Measurements from ENCODE around the gene SAMD4A.

Gene SAMD4A

DNA sequence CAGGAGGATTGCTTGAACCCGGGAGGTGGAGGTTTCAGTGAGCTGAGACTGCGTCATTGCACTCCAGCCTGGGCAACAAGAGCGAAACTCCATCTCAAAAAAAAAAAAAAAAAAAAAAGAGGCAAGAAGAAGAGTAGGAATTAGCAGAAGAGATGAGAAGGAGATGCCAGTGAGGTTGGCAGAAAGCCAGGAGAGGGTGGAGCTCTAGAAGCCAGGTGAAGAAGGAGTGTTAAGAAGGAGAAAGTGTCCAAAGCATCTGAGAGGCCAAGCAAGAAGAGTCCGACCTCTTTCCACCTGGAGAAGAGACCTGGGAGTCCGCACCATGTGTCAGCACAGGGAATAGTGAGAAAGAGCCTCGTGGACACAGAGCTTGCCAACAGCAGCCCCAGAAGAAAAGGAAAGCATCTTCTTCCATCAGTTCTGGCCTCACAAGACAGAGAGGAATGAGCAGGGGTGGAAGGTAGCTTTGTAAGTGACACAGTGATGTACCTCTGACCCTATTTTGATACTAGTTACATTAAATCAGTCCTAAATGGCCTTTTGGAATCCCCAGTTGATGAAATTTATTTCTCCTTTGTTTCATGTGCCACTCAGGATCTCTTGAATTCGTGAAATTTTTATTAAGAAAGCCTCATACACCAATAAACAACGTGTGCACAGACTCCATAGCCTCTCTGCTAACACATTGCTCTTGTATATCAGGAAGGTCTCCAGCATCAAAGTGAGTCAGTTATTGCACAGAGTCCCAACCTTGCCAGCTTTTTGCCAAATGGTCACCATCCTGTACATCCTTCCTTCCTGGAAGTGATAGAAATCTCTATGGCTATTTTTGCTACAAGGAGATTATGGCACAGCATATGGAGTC, 70.6 kb downstream of the SAMD4A start:
- DNase-seq, result no peak

DNA sequence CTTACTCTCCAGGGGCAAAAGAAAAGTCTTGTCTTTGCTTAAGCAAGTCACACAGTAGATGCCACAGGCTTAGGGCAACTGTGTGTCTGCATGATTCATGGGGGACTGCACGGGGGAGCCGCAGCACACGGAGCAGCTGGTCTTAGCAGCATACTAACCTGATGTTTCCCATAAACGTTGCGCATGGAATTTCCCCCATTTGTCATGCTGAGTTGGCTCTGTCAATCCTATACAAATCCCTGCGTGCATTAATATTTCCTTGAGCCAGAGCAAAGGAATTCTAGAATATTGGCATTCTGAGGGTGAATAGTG, 71.2 kb downstream of the SAMD4A start:
- DNase-seq, result no peak

DNA sequence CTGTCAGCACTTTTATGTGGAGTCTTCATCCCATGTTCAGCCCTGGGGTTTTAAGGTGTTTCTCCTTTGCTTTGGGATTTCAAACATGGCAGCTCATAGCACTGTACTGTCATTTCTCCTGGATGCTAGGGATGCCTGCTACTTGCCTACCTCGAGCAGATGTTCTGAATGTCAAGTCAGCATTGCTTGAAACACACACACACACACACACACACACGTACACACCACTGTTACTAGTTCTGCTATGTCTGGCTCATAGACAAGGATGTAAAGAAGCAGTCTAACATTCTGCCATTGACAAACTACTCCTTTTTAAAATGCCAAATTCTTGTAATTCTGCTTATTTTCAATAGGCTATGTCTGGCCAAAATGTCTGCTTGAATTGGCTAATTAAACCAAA, 72.7 kb downstream of the SAMD4A start:
- DNase-seq, result no peak

DNA sequence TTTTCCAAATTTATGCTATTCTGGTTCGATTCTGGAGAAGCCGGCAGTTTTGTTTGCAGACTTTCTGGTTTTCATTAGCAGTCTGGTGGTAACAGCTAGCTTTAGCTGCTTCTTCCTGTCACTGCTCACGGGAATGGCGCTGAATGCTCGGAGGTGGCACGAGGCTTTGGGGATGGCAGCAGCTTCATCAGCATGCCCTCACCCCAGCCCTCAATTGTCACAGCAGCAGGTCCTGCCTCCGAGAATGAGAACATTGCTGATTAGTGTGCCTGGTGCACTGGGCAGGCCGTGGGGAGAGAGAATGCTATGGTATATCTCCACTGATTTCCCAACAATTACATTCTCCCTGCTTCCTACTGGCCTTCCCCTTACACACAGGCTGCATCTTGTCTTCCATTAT, 73.6 kb downstream of the SAMD4A start:
- DNase-seq, result no peak

DNA sequence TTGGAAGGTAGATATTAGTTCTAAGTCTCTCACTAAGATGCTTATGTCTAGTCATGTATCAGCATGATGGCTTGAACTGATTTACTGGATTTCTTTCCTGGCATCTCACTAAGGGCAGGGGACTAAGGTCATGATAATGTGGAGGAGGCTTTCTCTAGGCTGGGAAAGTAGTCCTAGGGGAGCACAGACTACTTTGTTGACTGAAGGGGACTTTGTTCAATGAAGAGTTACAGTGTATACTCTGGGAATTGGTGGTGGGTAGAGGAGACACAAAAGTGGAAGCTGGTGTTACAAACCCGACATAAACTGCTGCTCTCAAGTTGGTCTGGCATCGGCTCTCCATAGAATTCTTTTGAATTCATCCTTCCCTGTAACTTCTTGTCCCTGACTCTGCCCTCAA, 75.2 kb downstream of the SAMD4A start:
- no peak for DNase-seq

DNA sequence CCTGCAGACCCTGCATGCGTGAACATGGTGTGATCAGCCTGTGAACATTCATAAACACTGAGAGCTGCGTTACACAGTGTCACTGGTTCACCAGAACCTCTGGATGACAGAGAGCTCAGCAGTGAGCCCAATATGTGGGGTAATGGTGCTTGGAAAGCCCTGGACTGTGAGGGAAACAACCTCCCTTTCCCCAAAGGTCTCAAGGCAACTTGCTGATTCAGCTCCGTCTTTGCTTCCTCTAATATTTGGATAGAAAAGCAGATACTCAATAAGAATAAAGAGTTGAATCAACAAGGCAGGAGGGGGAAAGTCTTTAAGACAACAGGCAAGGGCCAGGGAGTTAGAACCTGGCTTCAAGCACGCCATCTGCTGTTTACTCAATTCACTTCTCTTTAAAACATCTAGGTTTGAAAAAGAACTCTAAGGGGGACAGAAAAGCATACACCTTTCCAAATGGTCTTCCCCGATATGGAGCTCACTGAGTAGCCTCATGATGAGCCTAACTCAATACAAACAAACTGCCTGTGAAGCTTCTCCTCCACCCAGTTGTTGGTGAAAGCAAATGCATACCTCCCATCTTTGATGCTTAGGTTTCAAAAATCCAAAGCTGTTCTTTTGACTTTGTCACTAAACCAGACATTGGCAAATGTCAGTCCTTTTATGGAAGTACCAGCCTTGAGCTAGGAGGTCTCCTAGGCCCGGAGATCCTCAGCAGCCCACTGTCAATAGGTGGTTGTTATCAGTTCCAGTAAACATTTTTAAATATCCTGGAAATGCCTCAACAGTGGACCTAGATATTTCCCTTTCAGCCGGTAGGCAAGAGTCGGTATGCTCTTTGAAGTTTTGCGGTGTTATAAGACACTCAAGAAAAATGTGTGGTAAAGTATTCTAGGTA, 76.1 kb downstream of the SAMD4A start:
- DNase-seq, result no peak

DNA sequence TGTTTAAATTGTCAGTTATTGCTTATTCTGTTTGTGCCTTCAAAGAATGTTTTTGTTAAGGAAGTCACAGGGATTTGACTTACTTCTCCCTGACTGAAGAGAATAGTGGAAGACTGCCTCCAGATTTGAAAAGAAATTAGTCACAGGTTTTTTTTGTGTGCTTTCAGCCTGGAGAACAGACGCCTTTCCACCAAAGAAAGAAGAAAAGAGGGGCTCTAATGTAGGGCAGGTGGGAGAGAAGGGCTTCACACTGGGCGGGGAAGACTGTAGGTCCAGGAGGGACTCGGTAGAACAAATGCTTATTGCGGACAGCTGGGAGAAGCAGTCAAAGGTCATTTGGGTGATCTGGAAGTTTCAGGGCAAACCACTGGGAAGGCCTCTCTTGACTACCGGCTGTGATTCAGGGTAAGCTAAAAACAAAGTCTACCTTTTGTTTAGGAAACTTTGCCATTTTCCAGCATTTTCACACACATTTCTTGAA, 76.8 kb downstream of the SAMD4A start:
- DNase-seq, result no peak

DNA sequence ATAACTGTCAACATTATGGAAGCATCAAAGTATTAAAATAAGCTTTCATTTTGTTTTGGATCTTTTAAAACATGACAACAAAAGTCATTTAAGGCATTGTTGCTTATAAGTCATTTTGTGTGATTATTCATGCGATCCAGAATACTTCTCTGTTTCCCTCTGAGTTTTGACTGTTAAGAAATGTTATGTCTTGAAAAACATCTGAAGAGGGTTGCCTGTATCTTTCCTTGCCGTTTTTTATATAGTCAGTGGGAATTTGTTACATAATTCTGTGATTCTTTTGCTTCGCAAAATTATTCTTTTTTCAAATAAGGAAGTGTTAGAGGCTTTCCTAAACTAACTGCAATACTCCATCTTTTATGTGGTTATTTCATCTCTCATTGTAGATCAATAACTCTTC, 78.7 kb downstream of the SAMD4A start:
- DNase-seq, result no peak

DNA sequence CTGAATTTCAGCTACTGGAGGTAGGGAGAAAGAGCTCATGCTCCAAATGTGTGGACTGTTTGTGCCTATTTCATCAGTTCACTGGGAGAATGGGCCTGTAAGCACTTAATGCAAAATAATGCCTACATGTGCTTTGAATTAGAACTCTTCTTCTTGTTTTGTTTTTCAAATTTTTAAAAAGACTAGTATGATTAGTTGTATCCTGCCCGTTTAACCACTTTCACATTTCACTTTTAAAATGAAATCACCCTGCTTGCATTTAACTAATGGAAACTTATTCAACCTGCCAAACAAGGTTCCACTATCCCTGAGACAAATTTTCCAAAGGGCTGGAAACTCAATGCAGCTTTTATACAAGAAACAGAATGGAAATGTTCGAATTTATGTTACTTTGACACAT, 79.7 kb downstream of the SAMD4A start:
- no peak for DNase-seq

DNA sequence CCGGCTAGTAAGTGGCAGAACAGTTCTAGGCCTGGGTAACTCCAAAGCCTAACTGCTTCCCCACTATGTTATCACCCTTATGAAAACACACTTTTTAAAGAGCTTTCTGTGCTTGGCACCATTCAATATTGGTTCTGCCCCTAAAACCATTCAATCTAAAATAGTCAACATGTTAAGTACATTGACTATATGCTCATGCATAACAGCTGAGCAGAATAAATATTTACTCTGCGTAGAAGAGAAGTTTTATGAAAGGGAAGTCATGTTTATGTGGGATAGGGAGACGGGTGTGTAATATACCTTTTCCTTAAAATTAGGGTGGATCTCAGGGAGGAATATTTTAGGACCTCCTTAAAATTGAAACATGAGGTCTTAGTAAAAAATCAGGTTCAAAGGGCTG, 80.5 kb downstream of the SAMD4A start:
- DNase-seq, result no peak

DNA sequence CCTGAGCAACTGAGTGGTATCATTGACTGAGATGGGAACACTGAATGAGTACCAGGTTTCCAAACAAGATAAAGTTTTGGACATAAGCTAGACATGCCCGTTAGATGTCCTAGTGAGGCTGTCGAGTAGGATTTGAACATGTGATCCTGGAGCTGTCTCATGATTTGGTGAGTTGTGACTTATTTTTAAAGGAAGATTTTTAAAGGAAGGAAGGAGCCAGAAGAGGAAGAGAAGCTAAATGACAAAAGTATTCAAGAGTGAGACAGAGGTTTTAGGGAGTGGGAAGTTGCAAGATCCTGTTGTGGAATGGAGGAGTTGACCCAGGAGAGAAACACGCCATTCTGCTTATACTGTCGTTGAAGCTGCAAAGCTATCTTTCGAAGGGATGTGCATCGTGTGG, 82.1 kb downstream of the SAMD4A start:
- DNase-seq, result no peak

DNA sequence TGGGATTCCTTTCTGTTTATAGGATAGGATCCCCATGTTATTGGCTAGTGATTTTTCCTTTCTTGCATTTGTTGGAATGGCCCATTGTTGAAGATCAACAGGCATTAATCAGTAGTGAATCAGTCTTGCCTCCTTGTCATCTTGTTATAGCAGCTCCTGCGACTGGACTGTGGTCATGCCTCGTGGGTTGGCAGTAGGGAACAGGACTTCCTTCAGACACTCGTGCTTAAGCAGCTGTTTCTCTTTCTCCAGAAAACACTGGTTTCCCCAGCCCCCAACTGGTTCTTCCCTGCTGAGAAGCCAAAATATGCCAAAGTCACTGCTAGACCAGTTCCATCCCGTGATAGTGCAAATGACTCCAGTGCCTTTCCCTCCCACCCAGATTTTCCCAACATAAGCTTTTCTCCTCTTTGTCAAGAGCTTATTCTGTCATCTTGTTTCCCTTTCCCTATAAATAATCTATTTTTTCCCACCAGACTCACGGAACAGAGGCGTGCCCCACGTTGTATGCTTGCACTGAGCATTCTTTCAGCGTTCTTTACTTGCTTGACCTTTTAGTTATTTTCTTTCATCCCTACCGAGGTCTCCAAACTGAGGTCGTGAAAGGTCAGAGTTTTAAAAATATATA, 83.5 kb downstream of the SAMD4A start:
- DNase-seq, result peak; percentile 36

DNA sequence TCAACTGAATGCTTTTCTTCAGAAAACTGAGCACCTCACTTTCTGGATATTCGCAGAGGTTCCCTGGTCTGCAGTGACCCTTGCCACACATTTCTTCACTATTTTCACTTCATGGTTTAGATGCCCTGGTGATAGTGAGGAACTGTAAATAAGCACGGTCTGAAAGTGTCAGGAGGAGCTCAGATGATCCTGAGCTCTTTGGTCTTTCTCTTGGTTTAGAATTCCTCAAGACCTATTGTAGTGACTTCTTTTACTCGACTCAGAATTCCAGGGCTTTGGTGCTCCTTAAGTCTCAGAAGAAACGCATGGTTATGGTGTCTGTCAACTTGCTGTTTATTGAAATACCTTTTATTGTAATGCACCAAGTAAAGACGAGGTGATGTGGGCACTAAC, 84.0 kb downstream of the SAMD4A start:
- DNase-seq, result no peak

DNA sequence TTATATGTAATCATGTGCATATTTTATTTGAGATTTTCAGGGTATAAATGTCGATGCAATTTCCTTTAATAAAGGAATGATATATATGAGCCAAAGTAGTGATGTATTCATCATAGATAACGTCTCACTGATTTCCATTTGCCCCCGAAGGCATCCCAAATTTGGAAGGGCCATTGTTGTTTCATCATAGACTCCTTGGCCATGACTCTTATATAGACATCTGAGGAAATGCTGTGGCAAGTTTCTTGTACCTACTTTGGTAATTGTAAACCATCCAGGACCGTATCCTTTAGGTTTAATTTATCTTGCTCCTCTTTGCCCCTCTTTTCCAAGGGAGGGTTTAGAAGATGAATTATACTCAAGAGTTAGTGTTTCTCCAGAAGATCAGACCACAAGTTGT, 84.7 kb downstream of the SAMD4A start:
- DNase-seq, result no peak

DNA sequence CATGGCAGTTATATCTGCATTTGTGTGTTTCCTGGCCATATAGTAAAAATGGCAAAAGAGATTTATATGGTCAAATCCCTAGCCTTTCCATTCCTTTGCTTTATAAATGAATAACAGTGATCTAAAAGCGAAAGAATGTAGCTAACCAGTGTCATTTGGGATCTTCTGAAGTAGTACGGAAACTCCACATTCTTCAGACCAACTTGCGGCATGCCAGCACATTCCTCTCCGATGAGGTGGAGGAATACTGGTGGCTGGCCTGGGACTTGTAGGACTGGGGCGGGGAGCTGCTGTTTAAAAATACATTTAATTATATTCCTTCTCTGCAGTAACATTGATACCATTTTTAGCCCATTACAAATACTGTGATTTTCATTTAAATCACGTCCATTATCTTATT, 85.3 kb downstream of the SAMD4A start:
- DNase-seq, result no peak

DNA sequence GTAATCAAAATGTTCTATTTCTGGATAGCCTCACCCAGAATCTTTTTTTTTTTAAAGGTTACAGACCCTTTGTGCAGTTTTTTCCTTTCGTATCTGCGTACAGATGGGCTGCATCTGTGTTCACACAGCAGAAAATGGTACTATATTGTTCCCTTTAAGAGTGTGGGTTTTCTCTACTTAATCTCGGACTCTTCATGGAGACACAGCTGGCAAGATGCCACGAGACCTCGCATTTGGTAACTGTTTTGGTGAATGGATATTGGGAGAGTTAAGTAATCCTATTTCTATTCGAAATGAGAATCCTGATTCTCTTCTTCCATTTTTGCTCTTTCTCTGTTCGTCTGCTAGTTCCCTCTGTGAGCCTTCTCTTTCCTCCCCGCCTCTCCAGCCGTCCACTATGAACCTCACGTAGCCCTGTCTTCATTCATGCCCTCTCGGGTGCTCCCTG, 85.7 kb downstream of the SAMD4A start:
- DNase-seq, result no peak

DNA sequence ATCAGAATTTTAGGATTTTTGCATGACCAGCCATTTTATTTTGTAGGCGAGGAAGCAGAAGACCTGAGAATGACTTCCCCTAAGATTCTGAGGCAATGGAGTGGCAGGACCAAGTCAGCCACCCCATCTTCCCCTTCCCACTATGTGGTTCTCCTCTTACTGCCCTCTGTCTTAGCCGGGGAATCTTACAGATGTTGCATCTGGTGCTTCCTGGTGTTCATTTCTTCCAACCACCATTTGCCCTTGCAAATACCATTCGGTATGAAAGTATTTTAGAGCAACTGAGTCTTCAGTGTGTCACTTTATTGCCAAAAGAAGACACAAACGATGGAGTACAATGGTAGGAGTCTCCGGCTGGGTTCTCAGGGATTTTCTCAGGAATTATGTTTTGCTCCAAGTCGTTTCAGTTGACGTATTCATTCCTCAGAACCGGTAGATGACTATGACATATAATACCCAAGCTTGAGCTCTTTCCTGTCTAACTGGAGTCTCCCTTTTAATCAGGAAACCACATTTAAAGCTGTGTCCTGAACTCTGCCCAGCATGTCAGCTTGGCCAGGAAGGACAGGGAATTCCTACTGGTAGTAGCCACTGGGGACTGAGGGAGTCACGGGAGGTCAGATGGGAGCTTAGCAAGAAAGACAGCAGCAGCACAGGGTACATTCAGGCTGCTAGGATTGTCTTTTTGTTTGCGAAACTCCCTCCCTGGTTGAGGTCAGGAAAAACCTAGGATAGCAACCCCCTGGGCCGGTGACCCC, 87.0 kb downstream of the SAMD4A start:
- DNase-seq, result no peak

DNA sequence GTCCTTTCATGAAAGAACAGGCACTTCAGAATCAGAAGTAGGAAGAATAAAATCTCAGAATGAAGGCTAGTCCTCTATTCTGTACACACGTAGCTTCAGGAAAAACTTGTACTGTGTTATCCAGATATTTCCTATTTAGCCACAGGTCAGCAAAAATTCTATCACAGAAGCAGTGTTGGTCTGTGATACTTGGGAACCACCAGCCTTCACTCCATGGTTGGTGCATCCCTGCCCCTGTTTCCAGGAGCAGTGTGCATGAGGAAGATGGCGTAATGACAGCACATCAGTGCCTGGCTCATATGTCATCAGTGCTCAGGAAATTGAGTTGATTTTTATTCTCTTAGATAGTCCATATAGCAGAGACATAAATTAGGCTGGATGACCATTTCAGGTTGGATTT, 87.7 kb downstream of the SAMD4A start:
- DNase-seq, result no peak

DNA sequence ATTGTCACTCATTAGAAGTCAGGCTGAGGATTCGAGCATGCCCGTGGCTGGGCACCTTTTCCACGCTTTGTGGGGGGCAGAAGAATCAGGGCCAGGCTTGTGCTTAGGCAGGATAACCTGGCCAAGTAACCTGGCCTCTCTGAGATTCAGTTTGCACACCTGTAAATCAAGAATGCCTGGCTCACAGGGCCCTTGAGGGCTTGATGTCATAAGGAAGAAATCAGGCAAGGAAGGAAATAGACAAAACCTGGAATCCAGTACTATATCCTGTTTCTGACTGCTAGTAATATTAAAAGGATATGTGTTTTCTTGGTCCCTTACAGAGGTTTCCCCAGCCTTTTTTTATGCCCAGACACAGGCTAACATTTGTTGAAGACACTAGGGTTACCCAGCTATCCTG, 91.9 kb downstream of the SAMD4A start:
- no peak for DNase-seq

DNA sequence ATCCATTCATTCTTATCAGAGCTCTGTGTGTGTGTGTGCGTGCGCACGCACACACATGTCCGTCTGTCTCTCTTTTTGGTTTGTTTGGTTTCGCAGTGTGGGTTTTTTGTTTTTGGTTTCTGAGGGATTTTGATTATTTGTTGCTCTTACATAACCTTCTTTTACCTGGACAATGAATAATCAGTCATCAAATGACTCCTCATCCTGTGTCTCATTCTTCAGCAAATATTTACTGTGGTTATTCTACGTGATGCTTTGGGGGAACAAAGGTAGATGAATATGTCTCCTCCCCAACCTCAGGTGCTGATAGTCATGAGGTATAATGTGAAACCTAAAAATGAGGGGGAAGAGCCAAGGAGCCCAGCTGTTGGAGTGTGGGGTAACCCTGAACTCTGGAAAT, 92.4 kb downstream of the SAMD4A start:
- DNase-seq, result no peak

DNA sequence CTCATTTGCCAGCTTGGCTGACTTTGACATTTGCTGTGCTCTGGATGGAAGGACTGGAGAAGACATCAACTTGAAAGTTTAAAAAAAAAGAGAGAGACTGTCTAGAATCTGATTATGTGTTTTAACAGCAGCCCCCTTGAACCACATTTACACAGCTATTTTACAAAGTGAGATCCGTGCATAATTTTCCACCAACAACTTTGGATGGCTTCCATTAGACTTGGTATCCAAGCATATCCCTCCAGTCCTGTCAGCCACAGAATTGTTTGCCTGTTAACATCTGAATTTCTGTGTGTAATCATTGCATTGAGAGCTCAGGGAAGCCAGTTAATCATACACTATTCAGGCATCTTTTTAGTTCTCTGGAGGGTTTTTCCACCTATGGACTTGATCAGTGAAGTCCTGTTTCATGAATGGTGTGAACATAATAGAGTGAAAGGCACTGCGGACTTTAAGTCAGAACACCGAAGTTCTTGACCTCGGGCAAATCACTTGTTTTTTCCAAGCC, 93.7 kb downstream of the SAMD4A start:
- DNase-seq, result no peak

DNA sequence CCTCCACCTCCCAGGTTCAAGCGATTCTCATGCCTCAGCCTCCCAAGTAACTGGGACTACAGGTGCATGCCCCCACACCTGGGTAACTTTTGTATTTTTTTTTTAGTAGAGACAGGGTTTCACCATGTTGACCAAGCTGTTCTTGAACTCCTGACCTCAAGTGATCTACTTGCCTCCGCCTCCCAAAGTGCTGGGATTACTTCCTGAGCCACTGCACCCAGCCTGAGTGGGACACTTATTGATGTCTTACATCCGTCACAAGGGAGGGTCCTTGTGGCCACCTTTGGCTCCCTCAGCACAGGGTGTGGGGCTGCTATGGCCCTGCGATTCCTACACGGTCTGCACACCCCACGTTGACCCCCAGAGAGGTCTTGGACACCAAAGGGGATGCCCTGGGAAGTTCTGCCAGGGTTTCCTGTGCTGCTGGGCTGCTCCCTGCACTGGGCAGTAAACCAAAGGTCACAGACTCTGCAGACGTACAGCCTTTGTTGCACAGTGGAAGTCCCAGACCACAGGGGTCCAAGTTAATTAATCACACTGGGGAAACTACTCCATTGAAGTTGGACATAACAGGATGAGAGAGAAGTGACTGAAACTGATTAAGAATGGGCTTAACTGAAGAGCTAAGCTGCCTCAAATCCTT, 95.7 kb downstream of the SAMD4A start:
- no peak for DNase-seq
